ENCODE results near the gene MAPK1.

Gene MAPK1

GRCh38 chr22:21760640-21761039 is 106.8 kb downstream of the MAPK1 start:
- no peak for TF ChIP-seq ZFX (IDR thresholded peaks at IDR 0.05)
- no peak for TF ChIP-seq CTCF (conservative IDR thresholded peaks at IDR 0.05)
- no peak overlapping the region for H3K27ac ChIP-seq

GRCh38 chr22:21759646-21760376 is 107.6 kb downstream of the MAPK1 start:
- no peak for TF ChIP-seq ZFX (IDR thresholded peaks at IDR 0.05)
- TF ChIP-seq CTCF (conservative IDR thresholded peaks at IDR 0.05) = no peak
- H3K27ac ChIP-seq = no peak overlapping the region

GRCh38 chr22:21759093-21759492 is 108.4 kb downstream of the MAPK1 start:
- no peak overlapping the region for H3K27ac ChIP-seq
- TF ChIP-seq CTCF (conservative IDR thresholded peaks at IDR 0.05) (no peak), ZFX (IDR thresholded peaks at IDR 0.05) (no peak)

GRCh38 chr22:21758091-21758864 is 109.2 kb downstream of the MAPK1 start:
- TF ChIP-seq ZFX (IDR thresholded peaks at IDR 0.05) (no peak), CTCF (conservative IDR thresholded peaks at IDR 0.05) (no peak)
- no peak overlapping the region for H3K27ac ChIP-seq

GRCh38 chr22:21755851-21756284 is 111.6 kb downstream of the MAPK1 start:
- H3K27ac ChIP-seq = no peak overlapping the region
- TF ChIP-seq ZFX (IDR thresholded peaks at IDR 0.05) (no peak), CTCF (conservative IDR thresholded peaks at IDR 0.05) (no peak)

- no peak for TF ChIP-seq ZFX (IDR thresholded peaks at IDR 0.05)
- TF ChIP-seq CTCF (conservative IDR thresholded peaks at IDR 0.05) = no peak
- no peak overlapping the region for H3K27ac ChIP-seq
Measured at GRCh38 chr22:21754523-21754922, 112.9 kb downstream of the MAPK1 start.
